Ovary (tissue), 9 donors: Measurements from ENCODE around the gene CAMTA2. TPM values are rescaled to one million over a fixed set of nuclear protein-coding genes. Genes with fewer than 3 reads are reported as not detected.

Experiments used
- DNase-seq, 5 donors: peaks; one replicate each; pipeline ENCODE4 v3.0.0-alpha.2; 2019 to 2020
- H3K27ac ChIP-seq, 2 donors: fragments of 200-600 bp; one replicate each; pipeline versions ENCODE4 v1.5.1 to v1.8.0; 2019 to 2022
- H3K27me3 ChIP-seq: fragments of 200-600 bp; one replicate; pipeline ENCODE4 v1.8.0; 2022
- H3K36me3 ChIP-seq: fragments of 200-600 bp; sonication (generic); one replicate; pipeline ENCODE4 v1.5.1; 2019
- H3K4me1 ChIP-seq: one replicate; pipeline ENCODE4 v1.8.1; 2013; ENCODE audit warnings: mild to moderate bottlenecking, moderate library complexity; ENCODE audit not compliant: insufficient read depth
- H3K4me3 ChIP-seq: fragments of 200-600 bp; sonication (generic); one replicate; pipeline ENCODE4 v1.5.1; 2017
- H3K9me3 ChIP-seq, 2 donors: fragments of 200-600 bp in 1 of 2; sonication (generic) in 1 of 2; one replicate each; pipeline versions ENCODE4 v1.5.1 to v1.8.1; 2013 to 2019; ENCODE audit warnings: mild to moderate bottlenecking in 1 of 2, moderate library complexity in 1 of 2
- EP300 ChIP-seq: sonication (generic); formaldehyde crosslinking; IDR thresholded peaks from one replicate; pipeline ENCODE4 v1.6.1; 2017; ENCODE audit warnings: antibody characterized with exemption
- POLR2A ChIP-seq: fragments of 450-650 bp; IDR thresholded peaks from one replicate; pipeline ENCODE4 v1.6.1; 2017; ENCODE audit warnings: antibody characterized with exemption, mild to moderate bottlenecking, moderate library complexity
- WGBS, 3 donors: extraction: QIAGEN DNeasy Blood & Tissue Kit in 1 of 3; methylation state at CpG; one replicate each; pipeline versions ENCODE4 v1.1.5 to v1.1.7; 2013 to 2017; 5-methylcytosine and 5-hydroxymethylcytosine counted together
- intact Hi-C, 4 donors: fragments of 100-400 bp; cut with DNase I; formaldehyde crosslinking; loops; one replicate each; pipeline versions ENCODE4 v1.11.0 to v1.15.1; 2022 to 2023
- polyA plus RNA-seq, 2 donors: library from polyadenylated mRNA; stranded (reverse); fragments of 200-250 nt in 1 of 2; fragments of 350-450 nt in 1 of 2; fragmentation: Illumina TruSeq in 1 of 2; extraction: RNeasy Lipid Tissue Mini Kit (QIAGEN cat#74804) in 1 of 2; gene quantifications; one replicate each; pipeline ENCODE4 v1.2.3, GENCODE V29; 2013 to 2014
- total RNA-seq, 7 donors: library from RNA; depleted of rRNA in 2 of 7; stranded (reverse); fragments of >200 nt in 2 of 7; fragmentation: NEBNext Ultra II Directional in 3 of 7; extraction: Animal tissue kit (Norgen Biotek cat#: 25700) in 3 of 7; gene quantifications; one replicate each; pipeline versions ENCODE4 v1.1.0 to v1.2.4, GENCODE V29; 2016 to 2023
- TF ChIP-seq, protein P1 (sequence below), 3 donors: fragments of 450-650 bp in 2 of 3; fragments of 200-600 bp in 1 of 3; IDR thresholded peaks; one replicate each; pipeline versions ENCODE4 v1.5.1 to v1.8.0; 2016 to 2022; ENCODE audit warnings: antibody characterized with exemption in 3 of 3, mild to moderate bottlenecking in 1 of 3
- donor health status: DM: no; HTN: no; CAD: no; lungs with moderate emphysema.
- donor health status: DM: no; HTN: no; CAD: no.
- donor health status: Bipolar disorder and iron deficiency.
- donor health status: DM: yes; HTN: yes; CAD: no.
- donor health status: DM: no; HTN: no; CAD: no.
- donor health status: DM: yes; HTN: yes; CAD: no.

Gene CAMTA2
- total and polyA plus RNA-seq, 9 donors, result 10.2 to 71.2 (median 33.0) TPM

DNA sequence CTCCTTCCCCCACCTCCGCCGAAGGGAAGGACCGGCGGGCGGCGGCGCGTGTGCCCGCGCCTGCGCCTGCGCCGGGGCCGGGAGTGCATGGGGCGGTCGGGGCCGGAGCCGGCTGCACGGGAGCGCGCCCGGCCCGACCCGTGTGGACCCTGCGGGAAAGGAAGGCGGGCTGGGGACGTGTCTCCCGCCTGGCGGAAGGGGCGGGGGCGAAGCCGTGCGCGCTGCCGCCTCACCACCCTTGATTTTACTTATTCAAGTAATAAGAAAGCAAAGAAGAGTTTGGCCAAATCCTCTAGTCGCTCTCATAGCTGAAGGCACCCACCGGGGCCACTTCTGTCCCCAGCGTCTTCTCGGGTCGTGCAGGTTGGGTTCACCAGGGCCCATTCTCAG is 38.5 kb downstream of the CAMTA2 start:
- DNase-seq, result peak; percentile 81 to 90 (median 82)
- intact Hi-C loops, result no loop called here
- H3K4me1 ChIP-seq, result peaks cover 2% of the 10 kb centered on the region
- 0 to 1% (median 0%) methylated on average over 40 of the region's 40 CpGs for WGBS, 3 donors
- H3K36me3 ChIP-seq, result no peaks in the 10 kb centered on the region
- H3K4me3 ChIP-seq, result peak overlapping the region; percentile 100
- H3K9me3 ChIP-seq, result no peaks in the 10 kb centered on the region
- H3K27ac ChIP-seq, result peak overlapping the region; percentile 82 to 96
- H3K27me3 ChIP-seq, result no peaks in the 10 kb centered on the region
- TF ChIP-seq POLR2A (no peak), EP300 (no peak)
- TF ChIP-seq, protein P1, sequence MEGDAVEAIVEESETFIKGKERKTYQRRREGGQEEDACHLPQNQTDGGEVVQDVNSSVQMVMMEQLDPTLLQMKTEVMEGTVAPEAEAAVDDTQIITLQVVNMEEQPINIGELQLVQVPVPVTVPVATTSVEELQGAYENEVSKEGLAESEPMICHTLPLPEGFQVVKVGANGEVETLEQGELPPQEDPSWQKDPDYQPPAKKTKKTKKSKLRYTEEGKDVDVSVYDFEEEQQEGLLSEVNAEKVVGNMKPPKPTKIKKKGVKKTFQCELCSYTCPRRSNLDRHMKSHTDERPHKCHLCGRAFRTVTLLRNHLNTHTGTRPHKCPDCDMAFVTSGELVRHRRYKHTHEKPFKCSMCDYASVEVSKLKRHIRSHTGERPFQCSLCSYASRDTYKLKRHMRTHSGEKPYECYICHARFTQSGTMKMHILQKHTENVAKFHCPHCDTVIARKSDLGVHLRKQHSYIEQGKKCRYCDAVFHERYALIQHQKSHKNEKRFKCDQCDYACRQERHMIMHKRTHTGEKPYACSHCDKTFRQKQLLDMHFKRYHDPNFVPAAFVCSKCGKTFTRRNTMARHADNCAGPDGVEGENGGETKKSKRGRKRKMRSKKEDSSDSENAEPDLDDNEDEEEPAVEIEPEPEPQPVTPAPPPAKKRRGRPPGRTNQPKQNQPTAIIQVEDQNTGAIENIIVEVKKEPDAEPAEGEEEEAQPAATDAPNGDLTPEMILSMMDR (IDR thresholded peaks at IDR 0.05), result no peak

DNA sequence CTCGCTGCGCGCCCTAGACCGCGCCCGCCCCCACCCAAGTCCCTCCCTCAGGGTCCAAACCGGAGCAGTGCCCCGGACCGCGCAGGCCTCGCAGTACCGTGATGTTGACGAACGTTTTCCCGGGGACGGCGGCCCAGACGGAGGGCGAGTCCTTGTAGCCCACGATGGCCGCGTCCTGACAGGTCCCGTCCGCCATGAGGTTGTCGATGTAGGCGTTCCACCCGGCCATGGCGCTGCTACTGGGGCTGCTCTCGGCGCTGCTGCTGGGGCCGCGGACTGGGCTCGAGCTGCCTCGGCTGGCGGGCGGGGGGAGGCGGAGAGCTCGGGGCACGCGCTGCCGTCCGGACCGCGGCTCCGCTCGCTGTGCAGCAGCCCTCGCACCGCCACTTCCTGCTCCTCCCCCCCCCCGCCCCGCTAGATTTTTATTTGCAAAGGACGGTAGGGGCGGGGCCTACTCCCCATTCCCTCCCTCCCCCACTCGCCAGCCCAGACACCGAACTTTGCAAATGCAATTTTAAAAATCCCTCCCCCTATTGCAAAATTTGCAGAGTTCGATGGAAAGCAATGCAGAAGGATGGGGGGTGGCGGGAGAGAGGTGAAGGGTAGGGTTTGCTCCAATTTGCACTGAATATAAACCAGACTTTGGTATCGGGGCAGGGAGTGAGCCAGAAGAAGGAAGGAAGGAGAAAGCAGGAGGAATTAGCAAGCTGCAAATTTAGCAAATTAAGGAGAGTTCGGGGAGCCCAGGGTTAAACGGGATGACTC is 39.1 kb downstream of the CAMTA2 start, which contains the start of gene PFN1:
Gene PFN1, minus strand, starts transcription at position 365 of the 765 bp plus-strand sequence. Its CDS starts 136 bp downstream, at position 229.
- DNase-seq, result peak; percentile 87 to 94 (median 89)
- H3K4me1 ChIP-seq, result peaks cover 2% of the 10 kb centered on the region
- H3K4me3 ChIP-seq, result peak within 1 kb of the TSS; percentile 100
- H3K27me3 ChIP-seq, result no peaks in the 10 kb centered on the region
- intact Hi-C loops, result no loop called here
- H3K27ac ChIP-seq, result peak within 1 kb of the TSS; percentile 82 to 96
- no peaks in the 10 kb centered on the region for H3K36me3 ChIP-seq
- 0 to 1% (median 0%) methylated on average over 31 to 59 of the region's 59 CpGs for WGBS, 3 donors
- no peaks in the 10 kb centered on the region for H3K9me3 ChIP-seq
- TF ChIP-seq EP300 (no peak), POLR2A (peak; percentile 61)
- TF ChIP-seq, protein P1 (IDR thresholded peaks at IDR 0.05), result peak in 1 of 3 donors; percentile 9

DNA sequence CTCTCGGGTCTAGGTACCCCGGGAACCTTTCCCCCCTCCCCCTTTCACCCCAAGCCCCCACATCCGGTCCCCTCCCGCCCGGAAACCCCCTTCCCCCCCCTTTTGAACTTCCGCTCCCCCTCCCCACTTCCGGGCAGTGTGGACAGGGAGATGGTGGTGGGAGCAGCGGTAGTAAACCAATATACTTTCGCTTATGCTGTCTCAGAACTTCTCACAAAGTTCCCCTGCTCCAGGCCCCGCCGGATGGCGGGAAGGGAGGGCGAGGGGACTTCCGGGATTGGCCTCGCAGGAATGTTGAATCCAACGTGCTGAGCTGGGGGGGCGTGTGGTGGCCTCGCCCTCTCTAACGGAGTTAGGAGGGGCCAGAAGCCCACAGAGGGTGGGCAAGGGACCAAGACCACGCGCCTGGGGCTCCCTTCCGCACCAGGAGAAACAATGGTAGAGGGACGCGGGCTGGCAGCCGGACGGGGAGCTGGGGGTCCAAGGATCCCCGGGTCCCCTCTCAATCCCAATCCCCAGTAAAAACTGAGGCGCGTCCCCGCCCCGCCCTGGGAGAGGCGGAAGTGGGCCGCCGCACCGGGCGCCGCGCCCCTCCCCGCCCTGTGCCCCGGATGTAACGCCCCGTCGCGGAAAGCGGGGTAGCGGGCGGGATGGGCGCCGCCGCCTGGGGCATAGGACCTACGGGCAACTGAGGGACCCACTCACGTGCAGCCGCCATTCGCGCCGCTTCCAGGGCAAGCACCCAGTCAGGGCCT is 39.9 kb downstream of the CAMTA2 start:
- DNase-seq, result peak; percentile 59 to 78 (median 69)
- H3K4me1 ChIP-seq, result peaks cover 2% of the 10 kb centered on the region
- no peaks in the 10 kb centered on the region for H3K27me3 ChIP-seq
- no peaks in the 10 kb centered on the region for H3K36me3 ChIP-seq
- no peaks in the 10 kb centered on the region for H3K9me3 ChIP-seq
- WGBS, 3 donors, result 0 to 1% (median 0%) methylated on average over 55 to 56 of the region's 56 CpGs
- intact Hi-C loops, result no loop called here
- no peak for TF ChIP-seq EP300
- peak overlapping the region; percentile 78 to 88 for H3K27ac ChIP-seq
- peak overlapping the region; percentile 100 for H3K4me3 ChIP-seq

DNA sequence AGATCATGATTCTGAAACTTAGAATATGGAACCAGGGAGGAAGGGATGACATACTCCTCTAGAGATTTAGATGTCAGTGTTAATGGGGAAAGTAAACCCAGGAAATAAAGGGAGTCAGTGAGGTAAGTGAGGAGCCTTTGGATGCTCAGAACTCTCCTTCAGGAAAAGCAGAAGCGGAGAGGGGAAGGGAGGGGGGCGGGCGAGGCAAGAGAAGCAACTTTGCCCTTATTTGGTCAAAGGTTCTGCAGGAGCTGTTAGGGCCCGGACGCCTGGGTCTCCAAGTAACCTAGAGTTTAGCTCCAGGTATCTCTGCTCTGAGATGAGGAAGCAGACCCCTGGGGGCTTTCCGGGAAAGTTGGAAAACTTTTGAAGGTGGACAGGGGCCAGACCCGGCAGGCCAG is 40.5 kb downstream of the CAMTA2 start:
- Histone ChIP-seq H3K36me3 (no peaks in the 10 kb centered on the region), H3K27me3 (no peaks in the 10 kb centered on the region), H3K4me3 (peak overlapping the region; percentile 100), H3K9me3 (no peaks in the 10 kb centered on the region), H3K4me1 (peaks cover 2% of the 10 kb centered on the region), H3K27ac (peak overlapping the region in 1 of 2 donors; percentile 88)
- no peak for DNase-seq
- TF ChIP-seq EP300 (no peak), POLR2A (no peak)
- TF ChIP-seq, protein P1 (IDR thresholded peaks at IDR 0.05), result no peak
- 0 to 1% (median 1%) methylated on average over 7 of the region's 7 CpGs for WGBS, 3 donors
- intact Hi-C loops, result no loop called here
